Muscle layer of duodenum (tissue), 2 donors: ENCODE results near the gene MYL12A.
"Not testable (repeated sequence)": the region's sequence is repeated elsewhere in the genome, so short reads cannot be mapped to it uniquely, and the experiment has no call there.

Source experiments
- H3K27ac ChIP-seq: one replicate; pipeline ENCODE4 v1.7.0; 2013; ENCODE audit warnings: mild to moderate bottlenecking, low read length
- H3K27me3 ChIP-seq: one replicate; pipeline ENCODE4 v1.7.0; 2013; ENCODE audit warnings: low read depth, mild to moderate bottlenecking, control low read depth, low read length
- H3K36me3 ChIP-seq, 2 donors: one replicate each; pipeline ENCODE4 v1.7.0; 2013; ENCODE audit warnings: low read length in 2 of 2, control low read depth in 1 of 2, mild to moderate bottlenecking in 1 of 2; ENCODE audit not compliant: insufficient read depth in 2 of 2, control insufficient read depth in 1 of 2
- H3K4me1 ChIP-seq, 2 donors: one replicate each; pipeline ENCODE4 v1.7.0; 2013; ENCODE audit warnings: low read length in 2 of 2, mild to moderate bottlenecking in 2 of 2, control low read depth in 1 of 2, moderate library complexity in 1 of 2; ENCODE audit not compliant: insufficient read depth in 2 of 2, control insufficient read depth in 1 of 2
- H3K4me3 ChIP-seq, 2 donors: one replicate each; pipeline ENCODE4 v1.7.0; 2013; ENCODE audit warnings: low read length in 2 of 2, low read depth in 1 of 2, mild to moderate bottlenecking in 1 of 2
- H3K9me3 ChIP-seq, 2 donors: one replicate each; pipeline ENCODE4 v1.7.0; 2013; ENCODE audit warnings: low read length in 2 of 2, control low read depth in 1 of 2, mild to moderate bottlenecking in 1 of 2; ENCODE audit not compliant: control insufficient read depth in 1 of 2
- donor health status: healthy.

The MYL12A gene

DNA sequence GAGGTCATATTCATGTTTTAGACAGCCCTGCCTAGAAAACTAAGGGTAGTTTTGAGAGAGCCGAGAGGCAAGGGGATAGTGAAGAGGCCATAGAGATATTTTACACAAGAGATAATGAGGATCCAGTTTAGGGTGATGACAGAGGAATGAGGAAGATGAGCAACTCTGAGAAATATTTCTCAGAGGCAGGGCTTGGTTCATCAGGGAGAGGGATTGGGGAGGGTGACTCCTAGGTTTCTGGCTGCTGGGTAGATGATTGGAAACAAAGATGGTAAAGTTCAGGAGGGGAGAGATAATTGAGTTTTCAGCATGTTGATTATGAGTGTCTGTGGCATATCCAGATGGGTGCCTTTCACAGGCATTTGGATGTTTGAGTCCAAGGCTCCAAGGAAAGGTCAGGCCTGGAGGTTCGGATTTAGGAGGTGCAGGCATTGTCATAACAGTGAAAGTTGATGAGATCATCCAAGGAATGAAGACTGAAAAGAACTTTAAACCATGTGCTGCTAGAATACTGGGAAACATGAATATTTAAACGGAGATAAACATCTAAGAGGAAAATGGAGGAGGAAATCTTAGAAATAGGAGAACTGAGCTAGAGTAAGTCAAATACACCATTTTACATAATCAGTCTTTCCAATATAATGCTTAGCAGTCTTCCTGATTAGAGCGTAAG is 21.8 kb downstream of the MYL12A start:
- Histone ChIP-seq H3K27ac (peak overlapping the region; percentile 43), H3K4me1 (peaks cover 23 to 54% of the 10 kb centered on the region in 2 donors)

GRCh38 chr18:3269914-3270299 is 22.3 kb downstream of the MYL12A start:
- Histone ChIP-seq H3K9me3 (no peaks in the 10 kb centered on the region), H3K4me1 (peaks cover 23 to 48% of the 10 kb centered on the region in 2 donors), H3K4me3 (no peak overlapping the region), H3K36me3 (peaks cover 15% of the 10 kb centered on the region in 2 donors), H3K27me3 (no peaks in the 10 kb centered on the region), H3K27ac (no peak overlapping the region)

More for the DNA sequence above, 21.8 kb downstream of the MYL12A start:
- Histone ChIP-seq H3K36me3 (peaks cover 10 to 11% of the 10 kb centered on the region in 2 donors), H3K9me3 (no peaks in the 10 kb centered on the region), H3K4me3 (no peak overlapping the region), H3K27me3 (no peaks in the 10 kb centered on the region)

DNA sequence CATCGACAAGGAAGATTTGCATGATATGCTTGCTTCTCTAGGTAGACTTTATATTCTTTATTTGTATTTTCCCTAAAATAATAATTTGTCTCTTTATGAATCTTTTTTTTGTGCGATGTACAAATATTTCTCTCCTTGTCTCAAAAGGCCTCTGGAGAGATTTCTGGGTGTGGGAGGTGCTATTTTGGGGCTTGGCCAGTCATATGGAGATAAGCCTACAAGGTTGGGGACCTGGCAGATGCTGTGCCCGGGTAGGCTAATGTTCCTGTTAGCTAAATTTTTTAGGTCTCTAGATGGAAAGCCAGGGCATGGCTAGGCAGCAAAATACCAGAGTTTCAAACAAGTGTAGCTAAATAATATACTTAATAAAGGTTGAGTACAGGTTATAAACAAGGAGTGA is 25.4 kb downstream of the MYL12A start:
- peaks cover 22 to 39% of the 10 kb centered on the region in 2 donors for H3K36me3 ChIP-seq
- no peaks in the 10 kb centered on the region for H3K9me3 ChIP-seq
- H3K4me3 ChIP-seq: no peak overlapping the region
- H3K4me1 ChIP-seq: peaks cover 18 to 20% of the 10 kb centered on the region in 2 donors
- no peaks in the 10 kb centered on the region for H3K27me3 ChIP-seq
- no peak overlapping the region for H3K27ac ChIP-seq

GRCh38 chr18:3277643-3278213 is 30.1 kb downstream of the MYL12A start:
- H3K27ac ChIP-seq, H3K4me1 ChIP-seq, H3K4me3 ChIP-seq, H3K27me3 ChIP-seq, H3K9me3 ChIP-seq: not testable (repeated sequence)
- peaks cover 28 to 42% of the 10 kb centered on the region in 2 donors for H3K36me3 ChIP-seq

- H3K27ac ChIP-seq: no peak overlapping the region
- peaks cover 3 to 5% of the 10 kb centered on the region in 2 donors for H3K4me1 ChIP-seq
- no peaks in the 10 kb centered on the region for H3K27me3 ChIP-seq
- no peak overlapping the region for H3K4me3 ChIP-seq
- no peaks in the 10 kb centered on the region for H3K9me3 ChIP-seq
- peaks cover 17 to 31% of the 10 kb centered on the region in 2 donors for H3K36me3 ChIP-seq
Measured at GRCh38 chr18:3279201-3280185, 31.9 kb downstream of the MYL12A start.

DNA sequence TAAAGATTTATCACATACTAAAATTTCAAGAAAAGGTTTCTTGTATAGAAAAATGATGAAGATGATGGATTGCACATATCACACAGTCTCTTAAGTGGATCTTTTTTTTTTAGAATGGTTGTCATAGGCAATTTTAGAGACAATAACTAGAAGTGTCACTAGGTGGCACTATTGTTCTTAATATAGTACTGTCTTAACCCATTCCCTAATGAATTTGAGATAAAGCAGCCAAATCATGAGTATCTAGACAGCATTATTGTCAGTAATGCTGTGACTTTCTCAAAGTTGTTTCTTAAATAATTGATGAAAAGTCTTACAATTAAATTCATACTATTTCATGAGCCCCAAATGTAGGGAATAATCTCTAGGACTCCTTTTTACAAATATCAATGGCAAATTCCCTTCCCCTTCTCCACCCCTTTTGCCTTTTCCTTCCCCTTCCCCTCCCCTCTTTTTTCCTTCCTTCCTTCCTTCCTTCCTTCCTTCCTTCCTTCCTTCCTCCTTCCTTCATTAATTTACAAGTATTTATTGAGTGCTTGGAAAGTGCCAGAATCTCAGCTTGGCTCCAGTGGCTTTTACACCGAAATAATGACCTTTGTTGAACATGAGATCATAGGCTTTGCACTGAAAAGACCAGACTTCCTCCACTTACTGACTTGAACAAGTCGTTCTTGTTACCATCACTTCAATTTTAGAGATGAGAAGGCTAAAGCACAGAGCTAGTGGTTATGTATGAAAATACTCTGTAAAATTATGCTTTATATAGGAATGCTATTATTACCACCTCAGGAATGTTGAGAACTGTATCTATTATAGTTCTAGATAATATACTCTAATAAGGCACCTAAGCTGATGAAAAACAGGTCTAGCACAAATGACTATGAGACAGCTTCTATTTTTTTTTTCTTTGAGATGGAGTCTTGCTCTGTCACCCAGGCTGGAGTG is 34.1 kb downstream of the MYL12A start:
- no peaks in the 10 kb centered on the region for H3K27me3 ChIP-seq
- peaks cover 6 to 14% of the 10 kb centered on the region in 2 donors for H3K36me3 ChIP-seq
- H3K4me1 ChIP-seq: peaks cover 3 to 5% of the 10 kb centered on the region in 2 donors
- no peak overlapping the region for H3K4me3 ChIP-seq
- H3K9me3 ChIP-seq: no peaks in the 10 kb centered on the region
- peak overlapping the region; percentile 11 for H3K27ac ChIP-seq

DNA sequence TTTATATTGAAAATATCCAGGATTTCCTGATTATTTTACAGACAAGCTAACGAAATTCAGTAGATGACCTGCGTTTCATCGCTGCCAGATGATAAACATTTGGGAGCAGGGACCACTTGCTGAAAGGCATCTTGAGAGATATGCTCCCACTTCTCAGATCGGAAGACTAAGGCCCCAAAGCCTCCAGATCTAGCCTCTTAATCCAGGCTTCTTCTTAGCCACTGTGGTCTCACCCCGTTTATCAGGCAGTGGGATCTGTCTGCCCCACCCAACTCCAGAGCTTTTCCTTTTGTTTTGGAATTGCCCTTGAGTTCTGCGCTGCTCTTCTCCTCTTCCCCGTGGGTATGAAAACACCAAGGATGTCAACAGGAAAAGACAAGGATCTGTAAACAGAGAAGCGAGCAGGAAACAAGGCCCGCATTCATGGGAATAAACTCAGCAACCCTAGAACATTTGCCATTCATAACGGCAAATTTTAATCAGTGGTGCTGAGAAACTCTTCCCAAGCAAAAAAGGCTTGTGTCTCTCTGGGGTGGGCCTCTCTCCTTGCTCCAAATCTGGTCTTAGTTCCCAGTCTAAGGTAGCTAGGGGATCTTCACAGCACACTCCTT is 35.8 kb downstream of the MYL12A start:
- Histone ChIP-seq H3K27ac (peak overlapping the region; percentile 27), H3K4me3 (peak overlapping the region in 1 of 2 donors; percentile 27), H3K9me3 (no peaks in the 10 kb centered on the region)

GRCh38 chr18:3283908-3284307 is 36.3 kb downstream of the MYL12A start:
- no peak overlapping the region for H3K27ac ChIP-seq
- no peak overlapping the region for H3K4me3 ChIP-seq
- peaks cover 3 to 5% of the 10 kb centered on the region in 2 donors for H3K4me1 ChIP-seq
- no peaks in the 10 kb centered on the region for H3K36me3 ChIP-seq
- H3K9me3 ChIP-seq: no peaks in the 10 kb centered on the region
- no peaks in the 10 kb centered on the region for H3K27me3 ChIP-seq

More for the DNA sequence above, 35.8 kb downstream of the MYL12A start:
- Histone ChIP-seq H3K27me3 (no peaks in the 10 kb centered on the region), H3K4me1 (peaks cover 3 to 5% of the 10 kb centered on the region in 2 donors), H3K36me3 (peaks cover under 1 to 4% of the 10 kb centered on the region in 2 donors)

DNA sequence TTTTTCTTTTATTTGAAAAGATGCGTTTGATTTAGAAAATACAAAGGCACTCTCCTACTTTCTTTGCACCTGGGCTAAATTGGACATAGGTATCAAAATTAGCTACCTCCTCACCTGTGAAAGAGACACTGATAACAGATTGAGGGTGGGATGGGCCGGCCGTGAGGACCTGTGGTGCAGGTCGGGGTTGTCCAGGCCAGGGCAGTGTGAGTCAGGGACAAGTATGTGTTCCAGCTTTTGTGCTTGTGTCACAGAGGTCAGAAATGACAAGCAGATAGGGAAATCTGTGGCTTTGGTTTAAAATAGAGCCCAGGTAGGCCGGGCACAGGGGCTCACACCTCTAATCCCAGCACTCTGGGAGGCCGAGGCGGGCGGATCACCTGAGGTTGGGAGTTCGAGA is 36.9 kb downstream of the MYL12A start:
- H3K27ac ChIP-seq: no peak overlapping the region
- peaks cover 3 to 5% of the 10 kb centered on the region in 2 donors for H3K4me1 ChIP-seq
- H3K27me3 ChIP-seq: no peaks in the 10 kb centered on the region
- H3K4me3 ChIP-seq: no peak overlapping the region
- no peaks in the 10 kb centered on the region for H3K36me3 ChIP-seq
- H3K9me3 ChIP-seq: no peaks in the 10 kb centered on the region

- Histone ChIP-seq H3K27me3 (no peaks in the 10 kb centered on the region), H3K4me1 (peaks cover 3 to 5% of the 10 kb centered on the region in 2 donors), H3K27ac (no peak overlapping the region), H3K4me3 (no peak overlapping the region), H3K9me3 (no peaks in the 10 kb centered on the region), H3K36me3 (no peaks in the 10 kb centered on the region)
Measured at GRCh38 chr18:3286159-3286558, 38.6 kb downstream of the MYL12A start.
